ENCODE measurements around the gene CPTP.

Gene CPTP

GRCh38 chr1:1336931-1337792 is 12.6 kb downstream of the CPTP start:
- DNase-seq = no peak

GRCh38 chr1:1337793-1338147 is 13.2 kb downstream of the CPTP start:
- peak; percentile 43 for DNase-seq

- no peak for DNase-seq
Observed at GRCh38 chr1:1338278-1338677, 13.7 kb downstream of the CPTP start.

- DNase-seq = no peak
Observed at GRCh38 chr1:1340185-1340584, 15.6 kb downstream of the CPTP start.

- no peak for DNase-seq
Observed at GRCh38 chr1:1340791-1341548, 16.4 kb downstream of the CPTP start.

GRCh38 chr1:1341549-1342021 is 17.0 kb downstream of the CPTP start:
- DNase-seq = no peak

GRCh38 chr1:1342061-1342562 is 17.5 kb downstream of the CPTP start:
- no peak for DNase-seq

- no peak for DNase-seq
Observed at GRCh38 chr1:1342584-1343115, 18.0 kb downstream of the CPTP start.

- DNase-seq = no peak
Observed at GRCh38 chr1:1343811-1344421, 19.3 kb downstream of the CPTP start.

- peak; percentile 56 for DNase-seq
Observed at GRCh38 chr1:1344655-1345361, 20.2 kb downstream of the CPTP start.

- DNase-seq = no peak
Observed at GRCh38 chr1:1345384-1345783, 20.8 kb downstream of the CPTP start.

- DNase-seq = no peak
Observed at GRCh38 chr1:1345860-1346500, 21.4 kb downstream of the CPTP start.

- DNase-seq = no peak
Observed at GRCh38 chr1:1346501-1346890, 21.9 kb downstream of the CPTP start.

- no peak for DNase-seq
Observed at GRCh38 chr1:1347026-1347595, 22.5 kb downstream of the CPTP start.

GRCh38 chr1:1347663-1348419 is 23.2 kb downstream of the CPTP start:
- DNase-seq = no peak

GRCh38 chr1:1348420-1349255 is 24.0 kb downstream of the CPTP start:
- DNase-seq = no peak

GRCh38 chr1:1349256-1350012 is 24.8 kb downstream of the CPTP start, which contains the start of gene DVL1:
DVL1 (minus strand) TSS chr1:1349418; CDS start chr1:1349065, 353 bp downstream.
- peak; percentile 70 for DNase-seq

GRCh38 chr1:1351511-1352427 is 27.2 kb downstream of the CPTP start:
- no peak for DNase-seq
